MM.1S (cell line): ENCODE data around the gene FAM20C.

Experiments
- DNase-seq: peaks from one replicate; pipeline ENCODE4 v3.0.0-alpha.2; 2015
- H2AFZ ChIP-seq: fragments of 300-600 bp; sonication (generic); 2 replicates; pipeline ENCODE4 v1.6.0; 2016; ENCODE audit warnings: antibody characterized with exemption, low read length
- H3F3A ChIP-seq: fragments of 300-600 bp; sonication (generic); 2 replicates; pipeline ENCODE4 v1.6.1; 2016; ENCODE audit warnings: mild to moderate bottlenecking, antibody characterized with exemption, low read length, moderate library complexity, mixed read lengths; ENCODE audit not compliant: insufficient read depth
- H3K27ac ChIP-seq: fragments of 300-600 bp; sonication (generic); 2 replicates; pipeline ENCODE4 v1.5.1; 2016; ENCODE audit warnings: mild to moderate bottlenecking, low read length
- H3K27me3 ChIP-seq: fragments of 300-600 bp; sonication (generic); replicated peaks from 2 replicates; pipeline ENCODE4 v1.6.0; 2016; ENCODE audit warnings: low read length; ENCODE audit not compliant: insufficient read depth
- H3K36me3 ChIP-seq: fragments of 300-600 bp; sonication (generic); replicated peaks from 2 replicates; pipeline ENCODE4 v1.6.1; 2016; ENCODE audit warnings: mild to moderate bottlenecking, low read length, mixed read lengths; ENCODE audit not compliant: insufficient read depth
- H3K4me1 ChIP-seq: fragments of 300-600 bp; sonication (generic); 2 replicates; pipeline ENCODE4 v1.6.1; 2016; ENCODE audit warnings: low read length, mixed read lengths
- H3K4me2 ChIP-seq: fragments of 300-600 bp; sonication (generic); 2 replicates; pipeline ENCODE4 v1.6.0; 2016; ENCODE audit warnings: low read depth, low read length
- H3K4me3 ChIP-seq: fragments of 300-600 bp; sonication (generic); 2 replicates; pipeline ENCODE4 v1.5.1; 2016; ENCODE audit warnings: low read length, mixed read lengths
- H3K79me2 ChIP-seq: fragments of 300-600 bp; sonication (generic); 2 replicates; pipeline ENCODE4 v1.6.1; 2016; ENCODE audit warnings: mixed run types, low read length, mixed read lengths
- H3K9ac ChIP-seq: fragments of 300-600 bp; sonication (generic); 2 replicates; pipeline ENCODE4 v1.6.1; 2016; ENCODE audit warnings: low read length, mixed read lengths
- H3K9me2 ChIP-seq: fragments of 300-600 bp; sonication (generic); replicated peaks from 2 replicates; pipeline ENCODE4 v1.6.1; 2016; ENCODE audit warnings: mild to moderate bottlenecking, low read length, mixed read lengths; ENCODE audit not compliant: insufficient read depth
- H3K9me3 ChIP-seq: fragments of 300-600 bp; sonication (generic); replicated peaks from 2 replicates; pipeline ENCODE4 v1.6.1; 2016; ENCODE audit warnings: mild to moderate bottlenecking, low read length, mixed read lengths; ENCODE audit not compliant: insufficient read depth
- H4K20me1 ChIP-seq: fragments of 300-600 bp; sonication (generic); 2 replicates; pipeline ENCODE4 v1.6.1; 2016; ENCODE audit warnings: mild to moderate bottlenecking, low read length, moderate library complexity, mixed read lengths; ENCODE audit not compliant: insufficient read depth
- CTCF ChIP-seq: fragments of 300-600 bp; sonication (generic); IDR thresholded peaks from 2 replicates; pipeline ENCODE4 v1.5.1; 2016; ENCODE audit warnings: antibody characterized with exemption, low read length, mixed read lengths
- EZH2 ChIP-seq: fragments of 300-600 bp; sonication (generic); optimal IDR thresholded peaks from 2 replicates; pipeline ENCODE3; 2017; ENCODE audit warnings: low read depth, mild to moderate bottlenecking, antibody characterized with exemption, low read length, mixed read lengths
- EZH2phosphoT487 ChIP-seq: fragments of 300-600 bp; sonication (generic); IDR thresholded peaks from 2 replicates; pipeline ENCODE4 v1.6.1; 2018; ENCODE audit warnings: antibody characterized with exemption, low read length

Gene FAM20C

DNA sequence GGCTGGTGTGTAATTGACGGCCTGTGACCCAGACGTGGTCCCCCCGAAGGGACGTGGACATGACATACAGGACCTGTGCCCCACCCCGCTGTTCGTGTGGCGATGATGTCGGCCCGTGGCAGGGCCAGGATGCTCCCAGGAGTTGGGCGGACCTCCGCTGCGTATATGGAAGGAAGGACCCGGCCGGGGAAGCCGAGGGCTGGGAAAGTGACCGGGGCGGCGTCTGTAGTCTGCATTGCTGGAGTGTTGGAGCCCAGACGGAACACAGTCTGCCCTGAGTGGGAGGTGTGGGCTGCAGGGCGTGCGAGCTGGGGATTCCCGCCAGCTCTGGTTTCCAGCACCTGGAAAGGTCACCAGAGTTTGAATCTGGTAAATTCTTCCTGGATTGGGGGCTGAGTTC, 52.6 kb downstream of the FAM20C start:
- Histone ChIP-seq H3K4me1 (no peaks in the 10 kb centered on the region), H3K4me3 (no peak overlapping the region), H2AFZ (no peak overlapping the region), H3K9ac (no peak overlapping the region), H4K20me1 (no peaks in the 10 kb centered on the region), H3K27ac (no peak overlapping the region), H3F3A (no peaks in the 10 kb centered on the region), H3K4me2 (no peak overlapping the region), H3K9me2 (no peaks in the 10 kb centered on the region), H3K79me2 (no peaks in the 10 kb centered on the region), H3K36me3 (no peaks in the 10 kb centered on the region), H3K9me3 (no peaks in the 10 kb centered on the region), H3K27me3 (no peaks in the 10 kb centered on the region)
- TF ChIP-seq EZH2 (no peak), CTCF (no peak), EZH2phosphoT487 (no peak)
- no peak for DNase-seq

GRCh38 chr7:245574-246295, 53.4 kb downstream of the FAM20C start:
- H4K20me1 ChIP-seq = no peaks in the 10 kb centered on the region
- DNase-seq = no peak
- no peaks in the 10 kb centered on the region for H3F3A ChIP-seq
- H3K79me2 ChIP-seq = no peaks in the 10 kb centered on the region
- H3K9ac ChIP-seq = no peak overlapping the region
- TF ChIP-seq CTCF (no peak), EZH2phosphoT487 (no peak), EZH2 (no peak)
- H3K9me3 ChIP-seq = no peaks in the 10 kb centered on the region
- H3K27ac ChIP-seq = no peak overlapping the region
- no peaks in the 10 kb centered on the region for H3K4me1 ChIP-seq
- no peaks in the 10 kb centered on the region for H3K27me3 ChIP-seq
- no peak overlapping the region for H3K4me3 ChIP-seq
- H2AFZ ChIP-seq = no peak overlapping the region
- no peaks in the 10 kb centered on the region for H3K36me3 ChIP-seq
- no peaks in the 10 kb centered on the region for H3K9me2 ChIP-seq
- no peak overlapping the region for H3K4me2 ChIP-seq

DNA sequence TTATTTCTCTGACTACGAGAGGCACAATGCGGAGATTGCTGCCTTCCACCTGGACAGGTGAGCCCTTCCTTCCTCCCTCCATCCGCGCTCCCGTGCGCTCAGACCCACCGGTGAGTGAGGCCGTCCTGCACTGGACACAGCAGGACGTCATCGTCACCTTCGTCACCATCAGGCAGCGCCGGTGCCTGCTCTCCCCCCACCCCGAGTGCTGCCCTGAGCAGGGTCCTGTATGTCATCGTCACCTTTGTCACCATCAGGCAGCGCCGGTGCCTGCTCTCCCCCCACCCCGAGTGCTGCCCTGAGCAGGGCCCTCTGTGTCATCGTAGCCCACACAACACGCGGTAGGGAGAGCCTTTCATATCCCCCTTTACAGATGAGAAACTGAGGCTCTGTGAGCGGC, 54.1 kb downstream of the FAM20C start:
- no peaks in the 10 kb centered on the region for H4K20me1 ChIP-seq
- no peak overlapping the region for H3K9ac ChIP-seq

DNA sequence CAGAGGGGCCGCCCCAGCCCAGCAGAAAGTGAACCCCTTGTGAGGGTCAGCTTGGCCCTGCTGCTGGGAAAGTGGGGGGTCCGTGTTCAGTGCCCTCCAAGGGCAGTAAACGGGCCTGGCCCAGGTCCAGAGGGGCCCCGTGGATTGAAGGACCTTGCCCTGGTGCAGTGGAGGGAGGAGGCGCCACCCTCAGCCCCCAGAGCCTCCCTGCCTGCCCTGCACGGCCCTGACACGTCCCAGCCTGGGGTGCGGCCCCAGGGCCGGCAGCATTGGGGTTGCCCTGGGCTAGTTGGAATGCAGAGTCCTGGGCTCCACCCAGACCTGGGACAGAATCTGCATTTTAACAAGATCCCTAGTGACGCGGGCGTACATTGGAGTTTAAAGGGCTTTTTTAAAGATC, 54.8 kb downstream of the FAM20C start:
- H3K9ac ChIP-seq = no peak overlapping the region
- no peaks in the 10 kb centered on the region for H3K79me2 ChIP-seq
- H3K27ac ChIP-seq = no peak overlapping the region
- H3K4me1 ChIP-seq = no peaks in the 10 kb centered on the region
- no peaks in the 10 kb centered on the region for H4K20me1 ChIP-seq
- H3K4me3 ChIP-seq = no peak overlapping the region
- no peak for DNase-seq
- H3K9me2 ChIP-seq = no peaks in the 10 kb centered on the region
- H3K9me3 ChIP-seq = no peaks in the 10 kb centered on the region
- no peaks in the 10 kb centered on the region for H3K36me3 ChIP-seq
- no peaks in the 10 kb centered on the region for H3F3A ChIP-seq
- H2AFZ ChIP-seq = no peak overlapping the region
- H3K4me2 ChIP-seq = no peak overlapping the region
- no peak for TF ChIP-seq EZH2phosphoT487
- TF ChIP-seq CTCF = no peak
- TF ChIP-seq EZH2 = no peak
- H3K27me3 ChIP-seq = no peaks in the 10 kb centered on the region

More for the DNA sequence above, 54.1 kb downstream of the FAM20C start:
- Histone ChIP-seq H3K4me2 (no peak overlapping the region), H3K9me3 (no peaks in the 10 kb centered on the region), H3K27ac (no peak overlapping the region), H2AFZ (no peak overlapping the region), H3K4me1 (no peaks in the 10 kb centered on the region), H3K79me2 (no peaks in the 10 kb centered on the region), H3K36me3 (no peaks in the 10 kb centered on the region), H3K4me3 (no peak overlapping the region), H3K9me2 (no peaks in the 10 kb centered on the region), H3F3A (no peaks in the 10 kb centered on the region), H3K27me3 (no peaks in the 10 kb centered on the region)
- no peak for DNase-seq
- no peak for TF ChIP-seq EZH2phosphoT487
- no peak for TF ChIP-seq EZH2
